ENCODE measurements around the gene PFDN4.
"Not testable (repeated sequence)": the region's sequence is repeated elsewhere in the genome, so short reads cannot be mapped to it uniquely, and the experiment has no call there.

Gene PFDN4

DNA sequence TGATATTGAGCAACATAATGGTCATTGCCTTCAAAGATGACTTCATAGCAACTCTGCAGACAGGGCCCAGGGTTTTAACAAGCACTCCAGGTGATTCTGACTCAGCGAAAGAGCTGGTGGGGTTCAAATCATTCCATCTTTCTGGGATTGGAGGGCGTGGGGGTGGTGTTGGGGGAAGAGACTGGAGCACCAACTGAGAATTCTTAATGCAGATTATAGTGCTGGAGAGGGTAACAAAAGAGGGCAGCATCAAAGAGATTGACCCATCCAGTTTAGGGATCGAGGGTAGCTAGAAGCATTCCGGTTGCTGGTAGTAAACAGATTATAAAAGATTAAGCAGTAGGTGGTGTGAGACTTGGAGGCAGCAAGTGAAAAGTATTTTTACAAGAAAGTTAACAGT, 15.9 kb downstream of the PFDN4 start:
- no peak for DNase-seq (ENCODE audit: low read depth)

DNA sequence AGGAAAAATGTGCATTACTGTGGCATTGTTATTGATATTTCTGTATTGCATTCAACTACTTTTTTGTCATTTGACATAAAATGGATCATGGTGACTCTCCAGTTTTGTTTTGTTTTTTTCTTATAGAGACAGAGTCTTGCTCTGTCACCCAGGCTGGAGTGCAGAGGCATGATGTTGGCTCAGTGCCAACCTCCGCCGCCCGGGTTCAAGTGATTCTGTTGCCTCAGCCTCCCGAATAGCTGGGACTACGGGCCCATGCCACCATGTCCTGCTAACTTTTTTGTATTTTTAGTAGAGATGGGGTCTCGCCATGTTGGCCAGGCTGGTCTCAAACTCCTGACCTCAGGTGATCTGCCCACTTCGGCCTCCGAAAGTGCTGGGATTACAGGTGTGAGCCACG, 16.8 kb downstream of the PFDN4 start:
- not testable (repeated sequence) for DNase-seq (ENCODE audit: low read depth)

DNA sequence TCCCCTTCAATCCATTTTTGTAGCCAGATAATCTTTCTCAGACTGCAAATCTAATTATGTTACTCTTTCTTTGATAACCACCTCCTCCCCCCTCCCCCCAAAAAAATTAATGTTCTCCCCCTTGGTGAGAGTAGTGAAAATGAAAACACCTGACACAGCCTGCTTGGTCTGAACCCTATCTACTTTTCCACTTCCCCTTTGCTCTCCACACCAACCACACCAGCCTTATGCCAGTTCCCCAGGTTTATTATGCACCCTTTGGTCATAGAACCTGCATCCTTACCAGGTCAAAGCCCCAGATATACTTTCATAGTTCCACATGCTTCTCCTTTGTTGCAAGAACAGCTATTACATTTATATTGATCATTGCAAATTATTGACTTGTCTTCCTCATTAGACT, 19.4 kb downstream of the PFDN4 start:
- DNase-seq (ENCODE audit: low read depth): no peak

DNA sequence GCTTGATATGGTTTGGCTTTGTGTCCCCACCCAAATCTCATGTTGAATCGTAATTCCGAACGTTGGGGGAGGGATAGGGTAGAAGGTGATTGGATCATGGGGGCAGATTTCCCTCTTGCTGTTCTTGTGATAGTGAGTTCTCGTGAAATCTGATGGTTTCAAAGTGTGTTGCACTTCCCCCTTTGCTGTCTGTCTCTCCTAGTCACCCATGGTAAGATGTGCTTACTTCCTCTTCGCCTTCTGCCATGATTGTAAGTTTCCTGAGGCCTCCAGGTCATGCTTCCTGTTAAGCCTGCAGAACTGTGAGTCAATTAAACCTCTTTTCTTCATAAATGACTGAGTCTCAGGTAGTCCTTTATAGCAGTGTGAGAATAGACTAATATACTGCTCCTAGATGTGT, 19.9 kb downstream of the PFDN4 start:
- DNase-seq (ENCODE audit: low read depth): no peak

DNA sequence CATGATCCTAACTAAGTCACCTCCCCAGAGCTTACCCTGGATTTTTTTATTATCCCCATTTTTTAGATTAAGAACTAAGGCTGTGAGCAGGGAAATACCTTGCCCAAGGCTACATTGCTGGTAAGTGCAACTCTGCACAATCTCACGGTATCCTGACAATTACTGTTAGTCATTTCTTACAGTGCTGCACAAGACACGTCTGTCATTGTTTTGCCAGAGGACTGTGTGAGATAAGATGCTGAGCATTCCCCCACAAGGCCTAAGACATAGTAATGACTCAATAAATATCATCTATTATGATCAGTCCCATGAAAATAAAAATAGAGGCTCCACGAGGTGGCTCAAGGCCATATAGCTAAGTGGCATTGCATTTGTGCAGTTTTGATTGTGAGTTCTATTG, 21.0 kb downstream of the PFDN4 start:
- no peak for DNase-seq (ENCODE audit: low read depth)

DNA sequence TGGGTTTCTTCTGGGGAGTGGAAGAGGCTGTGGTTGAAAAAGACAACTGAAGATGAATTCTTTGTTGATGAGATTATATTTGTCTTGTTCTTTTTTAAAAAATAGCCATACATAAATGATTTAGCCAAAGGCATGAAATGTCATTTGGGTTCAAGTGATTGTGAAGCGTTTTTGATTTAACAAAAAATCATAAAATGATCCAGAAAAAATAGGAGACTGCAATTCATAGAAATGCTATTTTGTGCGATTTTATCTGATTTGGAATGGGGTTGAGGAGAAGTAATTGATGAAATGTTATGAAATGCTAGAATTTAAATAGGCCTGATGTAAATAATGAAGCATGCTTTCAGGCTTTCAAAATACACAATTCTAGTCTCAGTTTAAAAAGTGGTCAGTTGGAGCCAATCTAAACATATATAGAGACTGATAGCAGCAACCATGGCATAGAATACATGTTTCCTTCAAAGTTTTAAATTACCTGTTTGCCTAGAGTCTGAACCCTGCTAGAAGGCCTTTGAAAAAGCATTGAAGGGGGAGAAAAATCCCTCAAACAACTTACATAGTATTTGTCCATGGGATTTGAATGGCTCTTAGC, 21.8 kb downstream of the PFDN4 start:
- DNase-seq (ENCODE audit: low read depth): no peak

DNA sequence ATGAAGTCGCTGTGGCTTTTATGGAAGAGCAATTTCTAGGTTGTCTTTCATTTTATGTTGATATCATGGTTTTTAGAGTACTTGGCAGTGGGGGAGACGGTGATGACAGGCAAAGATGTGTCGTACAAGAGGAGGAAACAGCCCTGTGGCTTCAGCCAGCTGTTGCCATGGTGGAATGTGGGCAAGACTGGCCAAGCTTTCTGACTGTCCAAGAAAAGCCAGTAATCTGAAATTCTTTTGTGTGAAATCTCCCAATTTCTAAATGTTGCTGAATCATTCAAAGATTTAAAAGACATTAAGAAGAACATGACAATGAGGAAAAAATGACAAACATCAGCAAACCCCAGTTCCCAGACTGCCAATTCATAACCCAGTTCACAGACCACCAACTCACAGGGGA, 23.1 kb downstream of the PFDN4 start:
- DNase-seq (ENCODE audit: low read depth): peak; percentile 53

DNA sequence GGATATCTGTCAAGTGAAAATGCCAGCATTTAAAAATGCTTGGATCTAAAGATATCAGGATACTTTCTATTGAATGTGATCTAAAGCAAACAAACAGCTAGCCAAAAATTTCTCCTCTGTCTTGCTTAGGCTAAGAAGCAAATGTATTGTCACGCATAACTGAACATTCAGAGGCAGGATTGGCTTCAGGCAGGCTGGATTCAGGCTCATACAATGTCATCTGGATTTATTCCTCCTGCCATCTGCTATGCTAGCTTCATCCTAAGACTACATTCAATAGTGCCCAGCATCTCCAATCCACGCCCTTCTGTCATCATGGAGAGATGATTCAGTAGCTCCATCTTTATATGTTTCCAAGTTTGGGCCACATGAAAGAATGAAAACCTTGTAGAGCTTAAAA, 27.1 kb downstream of the PFDN4 start:
- DNase-seq (ENCODE audit: low read depth): no peak

DNA sequence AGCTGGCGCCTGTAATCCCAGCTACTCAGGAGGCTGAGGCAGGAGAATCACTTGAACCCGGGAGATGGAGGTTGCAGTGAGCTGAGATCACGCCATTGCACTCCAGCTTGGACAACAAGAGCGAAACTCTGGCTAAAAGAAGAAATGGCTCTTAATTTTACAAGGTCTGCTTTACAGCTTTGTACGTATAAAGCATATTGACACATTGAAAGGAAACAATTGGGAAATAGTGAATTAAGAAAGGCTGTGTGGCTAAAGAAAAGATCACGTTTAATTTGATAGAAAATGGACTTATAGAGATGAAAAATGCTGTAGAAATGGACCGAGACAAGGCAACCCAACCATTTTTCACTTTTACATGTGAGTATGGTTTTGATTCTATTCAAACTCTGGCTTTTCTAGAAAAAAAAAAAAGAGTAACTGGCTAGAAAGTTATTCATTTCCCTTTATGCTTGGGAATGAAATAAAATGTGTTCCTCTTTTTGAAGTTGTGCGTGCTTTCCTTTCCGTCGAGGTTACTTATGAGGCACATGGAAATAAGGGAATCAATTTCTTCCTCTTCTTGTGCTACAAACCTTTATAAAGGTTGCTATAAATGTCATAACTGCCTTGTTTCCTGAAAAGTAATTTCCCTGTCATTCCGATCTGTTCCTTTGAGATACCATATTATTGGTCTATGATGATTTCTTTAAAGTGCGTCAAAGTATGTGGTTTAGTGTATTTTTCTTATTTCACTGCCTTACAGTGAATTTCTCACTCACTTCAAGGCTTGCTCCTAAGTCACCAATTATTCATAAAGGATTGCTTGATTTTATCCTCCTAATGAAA, 29.4 kb downstream of the PFDN4 start:
- DNase-seq (ENCODE audit: low read depth): no peak

DNA sequence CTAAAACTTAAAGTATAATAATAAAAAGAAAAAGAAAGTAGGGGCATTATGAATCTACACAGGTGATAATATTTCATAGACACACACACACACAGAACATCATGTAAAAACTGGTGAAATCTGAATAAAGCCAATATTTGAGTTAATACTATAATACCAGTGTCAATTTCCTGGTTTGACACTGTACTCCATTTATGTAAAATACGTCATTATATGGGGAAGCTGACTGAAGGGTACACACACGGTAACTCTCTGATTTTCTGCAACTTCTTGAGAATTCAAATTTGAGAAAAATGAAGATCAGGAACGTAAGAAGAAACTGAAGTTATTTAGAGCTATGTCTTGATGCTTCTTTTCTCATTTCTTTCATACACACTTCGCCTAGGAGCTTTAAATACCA, 36.2 kb downstream of the PFDN4 start:
- no peak for DNase-seq (ENCODE audit: low read depth)

DNA sequence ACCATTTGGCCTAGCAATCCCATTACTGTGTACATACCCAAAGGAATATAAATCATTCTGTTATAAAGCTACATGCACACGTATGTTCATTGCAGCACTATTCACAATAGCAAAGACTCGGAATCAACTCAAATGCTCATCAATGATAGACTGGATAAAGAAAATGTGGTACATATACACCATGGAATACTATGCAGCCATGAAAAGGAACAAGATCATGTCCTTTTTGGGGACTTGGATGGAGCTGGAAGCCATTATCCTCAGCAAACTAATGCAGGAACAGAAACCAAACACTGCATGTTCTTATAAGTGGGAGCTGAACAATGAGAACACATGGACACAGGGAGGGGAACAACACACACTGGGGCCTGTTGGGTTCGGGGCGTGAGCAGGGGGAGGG, 40.8 kb downstream of the PFDN4 start:
- not testable (repeated sequence) for DNase-seq (ENCODE audit: low read depth)

DNA sequence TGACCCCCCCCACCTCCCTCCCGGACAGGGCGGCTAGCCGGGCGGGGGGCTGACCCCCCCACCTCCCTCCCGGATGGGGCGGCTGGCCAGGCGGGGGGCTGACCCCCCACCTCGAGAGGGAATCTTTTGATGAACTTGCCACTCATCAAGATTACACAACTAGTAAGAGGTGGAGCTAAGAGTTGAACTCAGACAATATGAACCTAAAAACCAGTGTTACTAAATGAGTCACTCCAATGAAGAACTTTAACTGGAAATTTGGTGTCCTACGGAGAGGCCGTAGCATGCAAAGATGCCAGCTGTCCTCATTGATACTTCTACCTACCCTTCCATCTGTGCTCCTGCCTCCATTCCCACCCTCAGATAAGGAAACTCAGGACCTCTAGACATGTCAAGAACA, 42.8 kb downstream of the PFDN4 start:
- no peak for DNase-seq (ENCODE audit: low read depth)

DNA sequence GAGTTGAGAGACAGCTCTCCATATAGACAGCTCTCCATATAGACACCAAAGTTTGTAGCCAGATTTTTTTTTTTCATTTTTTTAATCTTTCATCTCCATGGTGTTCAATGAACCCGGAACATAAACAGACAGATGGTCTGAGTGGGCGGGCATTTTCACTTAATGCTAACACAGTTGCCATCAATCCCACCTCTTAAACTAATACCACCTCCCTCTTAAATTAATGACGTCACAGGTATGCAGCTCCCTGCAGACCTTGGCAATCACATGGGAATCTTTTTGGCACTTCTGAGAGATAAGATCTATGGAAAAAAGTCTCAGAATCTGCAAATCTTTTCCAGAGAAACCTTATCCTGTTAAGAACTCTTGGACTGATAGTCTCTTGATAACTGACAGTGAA, 43.2 kb downstream of the PFDN4 start:
- no peak for DNase-seq (ENCODE audit: low read depth)

DNA sequence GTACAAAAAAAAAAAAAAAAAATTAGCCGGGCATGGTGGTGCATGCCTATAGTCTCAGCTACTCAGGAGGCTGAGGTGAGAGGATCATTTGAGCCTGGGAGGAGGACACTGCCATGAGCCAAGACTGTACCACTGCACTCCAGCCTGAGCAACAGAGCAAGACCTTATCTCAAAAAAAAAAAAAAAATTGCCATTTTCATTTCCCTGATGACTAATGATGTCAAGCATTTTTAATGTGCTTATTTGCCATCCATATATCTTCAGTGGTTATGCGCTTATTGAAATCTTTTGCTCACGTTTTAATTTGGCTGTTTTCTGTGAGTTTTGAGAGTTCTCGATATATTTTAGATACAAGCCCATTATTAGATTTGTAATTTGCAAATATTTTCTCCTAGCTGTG, 46.7 kb downstream of the PFDN4 start:
- peak; percentile 89 for DNase-seq (ENCODE audit: low read depth)

DNA sequence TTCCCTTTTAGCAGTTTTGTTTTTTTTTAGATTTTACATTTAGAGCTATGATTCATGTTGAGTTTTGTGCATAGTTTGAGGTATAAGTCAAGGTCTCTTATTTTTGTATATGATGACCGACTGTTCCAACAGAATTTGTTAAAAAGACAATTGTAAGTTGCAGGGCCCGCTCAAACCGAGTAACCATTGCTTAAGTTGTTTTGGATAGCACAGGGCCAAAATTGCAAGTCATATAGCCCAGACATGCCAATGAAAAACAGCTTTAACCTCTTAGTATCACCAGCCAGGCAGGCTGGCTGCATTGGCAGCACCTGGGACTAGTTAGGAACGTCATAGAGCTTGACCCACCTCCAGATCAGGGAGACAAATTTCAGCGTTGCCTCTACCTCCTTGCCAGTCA, 47.3 kb downstream of the PFDN4 start:
- peak; percentile 99 for DNase-seq (ENCODE audit: low read depth)

DNA sequence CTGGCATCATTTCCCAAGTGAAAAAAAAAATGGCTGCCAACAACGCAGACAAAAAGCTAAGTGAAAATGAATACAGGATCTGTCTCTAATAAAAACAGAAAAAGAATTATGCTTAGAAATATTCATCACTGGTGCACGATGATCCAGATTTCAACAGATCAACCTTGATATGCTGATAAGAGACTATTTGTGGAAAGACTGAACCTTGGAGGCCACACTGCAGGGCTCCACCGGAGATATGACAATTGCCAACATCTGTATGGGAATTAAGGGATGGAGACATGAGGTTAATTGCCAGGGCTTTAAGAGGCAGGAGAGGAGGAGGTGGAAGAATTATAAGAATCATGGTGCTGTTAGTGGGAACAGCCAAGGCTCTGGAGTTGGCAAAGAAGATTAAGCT, 48.3 kb downstream of the PFDN4 start:
- DNase-seq (ENCODE audit: low read depth): no peak

DNA sequence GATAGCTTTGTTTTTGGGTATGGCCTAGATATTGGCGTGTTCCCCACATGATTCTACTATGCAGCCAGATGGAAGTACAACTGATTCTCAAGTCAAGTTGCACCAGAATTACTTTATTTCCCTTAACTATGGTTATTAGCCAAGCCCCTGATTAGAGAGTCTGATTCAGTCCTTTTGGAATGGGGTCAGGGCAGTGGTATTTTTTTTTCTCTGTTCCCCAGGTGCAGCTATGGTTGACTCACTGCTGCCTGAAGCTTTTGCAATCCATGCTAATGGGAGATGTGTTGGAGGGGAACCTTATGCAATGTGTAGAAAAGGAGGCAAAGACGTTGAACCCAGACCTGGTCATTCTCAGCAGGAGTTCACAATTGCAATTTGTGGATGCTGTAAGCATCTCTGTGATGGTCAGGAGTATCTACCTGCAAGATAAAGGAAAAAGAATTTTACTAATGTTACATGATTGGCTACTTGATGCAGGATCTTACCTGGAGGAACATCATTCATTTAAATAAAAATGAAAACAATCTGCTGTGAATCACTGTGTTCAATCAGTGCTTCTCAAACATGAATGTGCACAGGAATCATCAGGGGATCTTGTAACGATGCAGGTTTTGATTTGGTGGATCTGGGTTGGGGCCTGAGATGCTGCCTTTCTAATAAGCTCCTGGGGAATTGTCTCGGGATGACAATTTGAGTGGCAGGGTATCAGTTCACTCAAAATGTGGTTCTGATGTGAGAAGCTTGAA, 49.4 kb downstream of the PFDN4 start:
- peak; percentile 100 for DNase-seq (ENCODE audit: low read depth)

DNA sequence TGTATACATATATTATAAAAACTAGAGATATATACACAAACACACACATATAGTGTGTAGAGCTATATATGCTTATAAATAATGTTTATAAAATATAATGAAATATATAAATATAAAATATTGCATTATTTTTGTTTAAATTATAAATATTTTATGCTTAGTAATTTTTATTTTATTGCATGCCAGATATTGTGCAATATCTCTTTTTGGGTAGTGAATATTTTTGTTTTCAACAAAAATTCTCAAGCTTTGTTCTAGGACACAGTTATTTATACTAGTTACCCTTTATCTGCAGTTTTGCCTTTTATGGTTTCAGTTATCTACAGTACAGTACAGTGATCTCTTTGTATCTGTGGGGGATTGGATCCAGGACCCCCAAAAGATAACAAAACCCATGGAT, 52.2 kb downstream of the PFDN4 start:
- DNase-seq (ENCODE audit: low read depth): no peak

DNA sequence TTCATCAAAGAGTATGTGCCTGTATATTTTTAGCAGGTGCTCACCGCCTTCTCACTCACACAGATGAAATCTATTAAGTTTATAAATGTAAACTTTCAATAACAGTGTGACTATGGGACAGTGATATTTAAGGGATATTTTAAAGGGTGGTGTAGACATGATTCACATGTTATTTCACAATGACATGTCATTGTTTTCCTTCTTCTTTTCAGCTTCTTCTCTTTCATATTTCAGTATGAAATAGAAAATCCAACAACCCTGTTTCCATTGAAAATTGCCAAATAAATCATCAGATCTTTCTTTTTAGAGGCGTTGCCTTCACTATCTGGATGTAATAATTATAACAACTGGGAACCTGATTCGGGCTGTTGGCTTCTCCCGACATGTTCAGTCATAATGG, 54.8 kb downstream of the PFDN4 start:
- DNase-seq (ENCODE audit: low read depth): no peak

DNA sequence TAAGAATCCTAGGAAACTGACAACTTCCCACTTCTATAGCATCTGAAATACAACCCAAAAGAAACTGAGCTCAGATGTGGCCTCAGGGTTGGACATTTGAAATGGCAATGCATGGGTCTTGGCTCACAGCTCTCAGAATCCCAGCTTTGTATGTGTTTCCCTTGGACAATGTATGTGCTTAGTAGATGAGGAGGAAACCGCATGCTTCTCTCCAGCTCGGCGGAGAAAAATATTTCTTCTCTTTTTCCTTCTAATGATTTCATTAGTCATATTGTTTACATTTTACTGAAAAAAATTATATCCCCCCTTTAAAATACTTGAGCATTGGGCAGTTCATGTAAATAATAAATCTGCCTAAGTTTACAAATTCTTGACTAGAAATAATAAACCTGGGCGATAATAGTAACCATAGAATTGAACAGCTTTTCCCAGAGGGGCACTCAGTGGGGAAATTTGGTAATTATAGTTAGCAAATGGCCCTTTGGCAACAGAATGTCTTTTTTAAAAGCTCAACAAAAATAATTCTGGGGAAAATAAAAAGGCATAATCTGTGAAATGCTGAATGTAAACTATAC, 55.3 kb downstream of the PFDN4 start:
- no peak for DNase-seq (ENCODE audit: low read depth)

DNA sequence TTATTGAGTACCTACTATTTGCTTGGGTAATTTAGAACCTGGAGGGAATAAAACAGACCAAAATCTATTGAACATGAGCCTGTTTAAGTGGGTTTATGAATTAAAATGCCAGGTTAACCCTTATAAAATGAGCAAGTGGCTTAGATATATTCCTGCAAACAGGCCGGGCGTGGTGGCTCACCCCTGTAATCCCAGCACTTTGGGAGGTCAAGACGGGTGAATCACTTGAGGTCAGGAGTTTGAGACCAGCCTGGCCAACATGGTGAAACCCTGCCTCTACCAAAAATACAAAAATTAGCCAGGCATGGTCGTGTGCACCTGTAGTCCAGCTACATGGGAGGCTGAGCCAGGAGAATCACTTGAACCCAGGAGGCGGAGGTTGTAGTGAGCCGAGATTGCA, 57.9 kb downstream of the PFDN4 start:
- DNase-seq (ENCODE audit: low read depth): not testable (repeated sequence)

DNA sequence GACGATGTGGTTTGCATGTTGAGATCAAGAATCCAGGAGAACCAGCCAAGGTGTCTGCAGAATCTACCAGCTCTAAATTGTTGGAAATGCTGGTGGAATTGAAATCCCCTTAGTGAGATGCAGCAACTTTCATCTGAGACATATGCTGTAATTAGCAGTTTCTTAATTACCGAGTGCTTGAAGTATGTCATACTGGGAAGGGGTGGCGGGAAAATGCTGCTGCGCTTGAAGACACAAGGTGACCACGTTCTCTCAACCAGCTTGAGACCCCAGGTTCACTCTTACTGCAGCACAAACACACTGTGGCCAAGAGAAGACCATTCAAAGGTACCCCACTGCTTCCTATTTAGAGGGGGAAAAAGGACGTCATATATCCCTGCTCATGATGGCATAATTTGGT, 59.0 kb downstream of the PFDN4 start:
- DNase-seq (ENCODE audit: low read depth): no peak

DNA sequence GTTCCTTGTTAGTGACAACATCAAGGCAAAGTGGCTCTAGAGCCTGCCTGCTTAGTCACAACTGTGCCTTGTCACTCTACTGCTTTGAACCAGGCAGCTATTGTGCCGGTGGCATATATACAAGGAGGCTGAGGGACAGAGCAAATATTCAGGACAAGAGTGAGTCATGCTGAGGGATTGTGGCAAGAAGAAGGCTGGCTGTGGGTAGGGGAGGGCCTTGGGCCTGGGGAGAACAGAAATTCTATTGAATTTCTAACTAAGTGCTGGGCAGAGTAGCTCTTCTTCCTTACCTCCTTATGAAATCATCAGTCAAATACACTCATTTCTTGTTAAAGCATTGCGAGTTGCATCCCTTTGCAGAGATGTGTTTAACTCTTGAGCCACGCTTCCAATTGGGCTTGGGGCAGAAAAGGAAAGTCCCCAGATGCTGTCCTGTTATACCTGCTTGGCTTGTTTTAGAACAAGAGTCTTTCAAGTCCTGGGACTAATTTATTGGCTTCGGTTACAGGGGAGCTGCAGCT, 59.7 kb downstream of the PFDN4 start:
- no peak for DNase-seq (ENCODE audit: low read depth)
